DOHH2 (cell line): Measurements from ENCODE around the gene KAT6B.

Experiments
- EZH2phosphoT487 ChIP-seq: fragments of 200-600 bp; sonication (generic); IDR thresholded peaks from 2 replicates; pipeline ENCODE4 v1.6.1; 2017; ENCODE audit warnings: borderline replicate concordance, mild to moderate bottlenecking, antibody characterized with exemption, low read length, moderate library complexity, mixed read lengths
- TF ChIP-seq, protein P1 (sequence below): fragments of 200-600 bp; sonication (generic); IDR thresholded peaks from one replicate; pipeline ENCODE4 v1.5.1; 2014; ENCODE audit warnings: antibody characterized with exemption, mild to moderate bottlenecking, low read depth, low read length; ENCODE audit not compliant: poor library complexity, severe bottlenecking

DNA sequence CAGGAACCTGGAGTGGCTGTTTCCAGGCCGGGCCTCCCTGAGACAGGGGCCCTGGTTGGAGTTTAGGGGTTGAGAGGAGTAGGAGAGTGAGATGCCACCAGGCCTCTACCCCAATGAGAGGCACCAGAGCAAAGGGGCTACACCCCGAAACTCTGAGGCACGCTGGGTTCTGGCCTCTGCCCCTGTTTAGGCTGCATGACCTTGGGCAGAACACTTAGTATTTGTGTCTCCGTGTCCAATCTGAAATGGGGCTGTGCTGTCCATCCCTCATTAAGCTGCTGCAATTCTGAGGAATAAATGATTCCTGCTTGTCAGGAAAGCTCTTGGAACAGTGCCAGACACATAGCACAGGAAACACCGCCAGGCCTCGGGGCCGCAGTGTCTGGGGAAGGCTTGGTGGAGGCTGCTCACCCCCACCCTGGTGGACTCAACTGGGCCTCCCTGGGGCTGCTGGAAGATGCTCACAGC is 244.6 kb downstream of the KAT6B start:
- TF ChIP-seq, protein P1, sequence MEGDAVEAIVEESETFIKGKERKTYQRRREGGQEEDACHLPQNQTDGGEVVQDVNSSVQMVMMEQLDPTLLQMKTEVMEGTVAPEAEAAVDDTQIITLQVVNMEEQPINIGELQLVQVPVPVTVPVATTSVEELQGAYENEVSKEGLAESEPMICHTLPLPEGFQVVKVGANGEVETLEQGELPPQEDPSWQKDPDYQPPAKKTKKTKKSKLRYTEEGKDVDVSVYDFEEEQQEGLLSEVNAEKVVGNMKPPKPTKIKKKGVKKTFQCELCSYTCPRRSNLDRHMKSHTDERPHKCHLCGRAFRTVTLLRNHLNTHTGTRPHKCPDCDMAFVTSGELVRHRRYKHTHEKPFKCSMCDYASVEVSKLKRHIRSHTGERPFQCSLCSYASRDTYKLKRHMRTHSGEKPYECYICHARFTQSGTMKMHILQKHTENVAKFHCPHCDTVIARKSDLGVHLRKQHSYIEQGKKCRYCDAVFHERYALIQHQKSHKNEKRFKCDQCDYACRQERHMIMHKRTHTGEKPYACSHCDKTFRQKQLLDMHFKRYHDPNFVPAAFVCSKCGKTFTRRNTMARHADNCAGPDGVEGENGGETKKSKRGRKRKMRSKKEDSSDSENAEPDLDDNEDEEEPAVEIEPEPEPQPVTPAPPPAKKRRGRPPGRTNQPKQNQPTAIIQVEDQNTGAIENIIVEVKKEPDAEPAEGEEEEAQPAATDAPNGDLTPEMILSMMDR = no peak
- TF ChIP-seq EZH2phosphoT487 = no peak
